A673 (cell line): ENCODE data around the gene EPHA4. TPM values are rescaled to one million over a fixed set of nuclear protein-coding genes. Genes with fewer than 3 reads are reported as not detected.

Experiments
- BruUV-seq: library from RNA; stranded (reverse); fragments of 400-500 nt; replicated peaks from 2 replicates; lab custom pipeline; 2021; lab: Mats Ljungman, UMichigan
- CTCF ChIA-PET: fragments of 300-600 bp; sonication (Branson Sonifier 250); formaldehyde crosslinking; loops from one replicate; lab custom pipeline; 2022; ENCODE audit warnings: antibody characterized with exemption; lab: Charles Lee
- POLR2A ChIA-PET: fragments of 300-600 bp; sonication (Branson Sonifier 250); formaldehyde crosslinking; loops from one replicate; lab custom pipeline; 2022; ENCODE audit warnings: antibody characterized with exemption; ENCODE audit not compliant: low non-redundant PET; lab: Charles Lee
- DNase-seq: peaks from one replicate; pipeline ENCODE4 v3.0.0-alpha.2; 2015; ENCODE audit warnings: low spot score
- H3K27ac ChIP-seq: fragments of 200-600 bp; sonication (generic); 2 replicates; pipeline ENCODE4 v1.5.1; 2016; ENCODE audit warnings: mixed run types, low read depth, mild to moderate bottlenecking, mixed read lengths, antibody characterized with exemption, low read length; ENCODE audit not compliant: poor library complexity, severe bottlenecking
- H3K27me3 ChIP-seq: fragments of 200-600 bp; sonication (generic); replicated peaks from 2 replicates; pipeline ENCODE4 v1.6.1; 2017; ENCODE audit warnings: mixed run types, low read depth, mild to moderate bottlenecking, mixed read lengths, antibody characterized with exemption, low read length; ENCODE audit not compliant: insufficient read depth, poor library complexity
- H3K36me3 ChIP-seq: fragments of 200-600 bp; sonication (generic); 2 replicates; pipeline ENCODE4 v1.6.1; 2016; ENCODE audit warnings: mixed run types, mild to moderate bottlenecking, mixed read lengths, antibody characterized with exemption, low read length; ENCODE audit not compliant: insufficient read depth, poor library complexity, severe bottlenecking
- H3K4me1 ChIP-seq: fragments of 200-600 bp; sonication (generic); 2 replicates; pipeline ENCODE4 v1.6.1; 2017; ENCODE audit warnings: mixed run types, mild to moderate bottlenecking, mixed read lengths, antibody characterized with exemption, low read length; ENCODE audit not compliant: insufficient read depth, poor library complexity, severe bottlenecking
- H3K4me3 ChIP-seq: fragments of 200-600 bp; sonication (generic); 2 replicates; pipeline ENCODE4 v1.5.1; 2016; ENCODE audit warnings: low read depth, mixed run types, mild to moderate bottlenecking, mixed read lengths, low read length; ENCODE audit not compliant: poor library complexity, severe bottlenecking
- H3K9me3 ChIP-seq: fragments of 200-600 bp; sonication (generic); 2 replicates; pipeline ENCODE4 v1.6.1; 2016; ENCODE audit warnings: mixed run types, low read depth, mild to moderate bottlenecking, mixed read lengths, antibody characterized with exemption, low read length; ENCODE audit not compliant: poor library complexity, severe bottlenecking
- CTCF ChIP-seq: fragments of 300-800, 200-600 bp; sonication (generic); conservative IDR thresholded peaks from 2 replicates; pipeline ENCODE4 v1.5.1; 2017; ENCODE audit warnings: low read depth, mild to moderate bottlenecking, antibody characterized with exemption, low read length, moderate library complexity, mixed read lengths
- EZH2 ChIP-seq: fragments of 200-600 bp; sonication (generic); IDR thresholded peaks from 2 replicates; pipeline ENCODE4 v1.6.1; 2017; ENCODE audit warnings: borderline replicate concordance, low read depth, mild to moderate bottlenecking, mixed read lengths, antibody characterized with exemption, low read length; ENCODE audit not compliant: poor library complexity, severe bottlenecking
- intact Hi-C: fragments of 100-400 bp; cut with micrococcal nuclease; formaldehyde crosslinking; loops from one replicate; pipeline ENCODE4 v1.10.0; 2022; ENCODE audit not compliant: unreplicated experiment
- total RNA-seq: library from RNA; stranded (reverse); gene quantifications from 2 replicates; pipeline ENCODE4 v1.2.3, GENCODE V29; 2021

The EPHA4 gene
- total RNA-seq, 1 experiment from 2014 or later = 39.5 TPM

GRCh38 chr2:221506469-221506868 is 65.6 kb downstream of the EPHA4 start:
- no TSS peak for BruUV-seq
- no peak for DNase-seq
- intact Hi-C loops = no loop called here
- Histone ChIP-seq H3K4me1 (peaks cover 20% of the 10 kb centered on the region), H3K4me3 (no peak overlapping the region), H3K27me3 (no peaks in the 10 kb centered on the region), H3K36me3 (no peaks in the 10 kb centered on the region), H3K9me3 (no peaks in the 10 kb centered on the region), H3K27ac (no peak overlapping the region)
- TF ChIP-seq CTCF (no peak), EZH2 (no peak)
- ChIA-PET POLR2A (no interaction called here), CTCF (no interaction called here)

GRCh38 chr2:221505605-221506004 is 66.5 kb downstream of the EPHA4 start:
- TF ChIP-seq EZH2 = no peak
- no peak for TF ChIP-seq CTCF
- no peaks in the 10 kb centered on the region for H3K9me3 ChIP-seq
- CTCF ChIA-PET = no interaction called here
- H3K4me3 ChIP-seq = no peak overlapping the region
- H3K27ac ChIP-seq = no peak overlapping the region
- POLR2A ChIA-PET = no interaction called here
- no TSS peak for BruUV-seq
- H3K4me1 ChIP-seq = peaks cover 23% of the 10 kb centered on the region
- no peak for DNase-seq
- no peaks in the 10 kb centered on the region for H3K27me3 ChIP-seq
- intact Hi-C loops = no loop called here
- no peaks in the 10 kb centered on the region for H3K36me3 ChIP-seq

- H3K27me3 ChIP-seq = no peaks in the 10 kb centered on the region
- ChIA-PET CTCF (no interaction called here), POLR2A (no interaction called here)
- peaks cover 23% of the 10 kb centered on the region for H3K4me1 ChIP-seq
- H3K27ac ChIP-seq = no peak overlapping the region
- no peak for TF ChIP-seq CTCF
- TF ChIP-seq EZH2 = no peak
- intact Hi-C loops = no loop called here
- H3K36me3 ChIP-seq = no peaks in the 10 kb centered on the region
- H3K9me3 ChIP-seq = no peaks in the 10 kb centered on the region
- BruUV-seq = no TSS peak
- H3K4me3 ChIP-seq = no peak overlapping the region
- no peak for DNase-seq
These were observed 67.2 kb downstream of the EPHA4 start for GRCh38 chr2:221504905-221505304.
